Measurements from ENCODE around the gene H2BW2.

DNA sequence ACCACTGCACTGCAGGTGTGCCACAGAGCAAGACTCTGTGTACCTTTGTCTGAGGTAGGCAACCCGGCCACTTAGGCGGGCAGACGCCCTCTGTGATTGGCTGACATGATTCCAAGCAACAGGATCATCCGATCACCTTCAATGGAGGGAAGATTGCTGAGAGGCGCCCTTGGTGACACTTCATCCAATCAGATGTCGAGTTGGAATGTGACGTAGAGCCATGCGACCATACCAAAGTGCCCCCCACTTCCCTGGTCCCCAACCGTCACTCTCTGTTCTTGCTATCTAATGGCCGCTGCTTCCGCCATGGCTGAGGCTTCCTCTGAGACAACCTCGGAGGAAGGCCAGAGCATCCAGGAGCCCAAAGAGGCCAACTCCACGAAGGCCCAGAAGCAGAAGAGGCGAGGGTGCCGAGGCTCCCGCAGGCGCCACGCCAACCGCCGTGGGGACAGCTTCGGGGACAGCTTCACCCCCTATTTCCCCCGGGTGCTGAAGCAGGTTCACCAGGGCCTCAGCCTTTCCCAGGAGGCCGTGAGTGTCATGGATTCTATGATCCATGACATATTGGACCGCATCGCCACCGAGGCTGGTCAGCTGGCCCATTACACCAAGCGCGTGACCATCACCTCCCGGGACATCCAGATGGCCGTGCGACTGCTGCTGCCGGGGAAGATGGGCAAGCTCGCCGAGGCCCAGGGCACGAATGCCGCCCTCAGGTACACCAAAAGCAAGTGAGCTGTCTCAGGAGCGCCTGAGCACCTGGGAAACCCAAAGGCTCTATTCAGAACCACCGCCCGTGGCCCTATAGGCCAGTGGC is at the start of gene H2BW2:
- TF ChIP-seq, protein P1, sequence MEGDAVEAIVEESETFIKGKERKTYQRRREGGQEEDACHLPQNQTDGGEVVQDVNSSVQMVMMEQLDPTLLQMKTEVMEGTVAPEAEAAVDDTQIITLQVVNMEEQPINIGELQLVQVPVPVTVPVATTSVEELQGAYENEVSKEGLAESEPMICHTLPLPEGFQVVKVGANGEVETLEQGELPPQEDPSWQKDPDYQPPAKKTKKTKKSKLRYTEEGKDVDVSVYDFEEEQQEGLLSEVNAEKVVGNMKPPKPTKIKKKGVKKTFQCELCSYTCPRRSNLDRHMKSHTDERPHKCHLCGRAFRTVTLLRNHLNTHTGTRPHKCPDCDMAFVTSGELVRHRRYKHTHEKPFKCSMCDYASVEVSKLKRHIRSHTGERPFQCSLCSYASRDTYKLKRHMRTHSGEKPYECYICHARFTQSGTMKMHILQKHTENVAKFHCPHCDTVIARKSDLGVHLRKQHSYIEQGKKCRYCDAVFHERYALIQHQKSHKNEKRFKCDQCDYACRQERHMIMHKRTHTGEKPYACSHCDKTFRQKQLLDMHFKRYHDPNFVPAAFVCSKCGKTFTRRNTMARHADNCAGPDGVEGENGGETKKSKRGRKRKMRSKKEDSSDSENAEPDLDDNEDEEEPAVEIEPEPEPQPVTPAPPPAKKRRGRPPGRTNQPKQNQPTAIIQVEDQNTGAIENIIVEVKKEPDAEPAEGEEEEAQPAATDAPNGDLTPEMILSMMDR (conservative IDR thresholded peaks at IDR 0.05; ENCODE audit: low read length) = no peak
- TF ChIP-seq EZH2phosphoT487 (IDR thresholded peaks at IDR 0.05; ENCODE audit: borderline replicate concordance) = no peak
